Fibroblast of lung (primary cell): ENCODE data around the gene KLC1. TPM values are rescaled to one million over a fixed set of nuclear protein-coding genes. Genes with fewer than 3 reads are reported as not detected.

Experiments
- DNase-seq, 2 donors: peaks; one replicate each; pipeline versions ENCODE4 v3.0.0 to v3.0.0-alpha.2; 2010; ENCODE audit warnings: low read depth in 2 of 2
- H2AFZ ChIP-seq: 2 replicates; pipeline ENCODE4 v1.5.1; 2012; ENCODE audit warnings: low read length, control low read depth, inconsistent platforms
- H3K27ac ChIP-seq: 2 replicates; pipeline ENCODE4 v1.5.1; 2011; ENCODE audit warnings: low read length, control low read depth; ENCODE audit not compliant: insufficient read depth
- H3K27me3 ChIP-seq: 2 replicates; pipeline ENCODE4 v1.5.1; 2011; ENCODE audit warnings: mild to moderate bottlenecking, low read length; ENCODE audit not compliant: control insufficient read depth, insufficient read depth
- H3K36me3 ChIP-seq: 2 replicates; pipeline ENCODE4 v1.5.1; 2011; ENCODE audit warnings: low read length; ENCODE audit not compliant: control insufficient read depth, insufficient read depth
- H3K4me1 ChIP-seq: 2 replicates; pipeline ENCODE4 v1.5.1; 2011; ENCODE audit warnings: low read length; ENCODE audit not compliant: control insufficient read depth, insufficient read depth; ENCODE audit errors: extremely low read depth
- H3K4me2 ChIP-seq: 2 replicates; pipeline ENCODE4 v1.5.1; 2011; ENCODE audit warnings: low read length, control low read depth; ENCODE audit not compliant: insufficient read depth; ENCODE audit errors: extremely low read depth
- H3K4me3 ChIP-seq, 4 experiments: fragments of 200-600 bp in 1 of 4; sonication (generic) in 1 of 4; replicated peaks in 1 of 4; 2 replicates each; pipeline ENCODE4 v1.5.1; 2011 to 2016; ENCODE audit warnings: low read length in 4 of 4, low read depth in 3 of 4, mild to moderate bottlenecking in 3 of 4, control low read depth in 2 of 4, inconsistent platforms in 1 of 4, mixed read lengths in 1 of 4; ENCODE audit not compliant: insufficient read depth in 1 of 4; ENCODE audit errors: control extremely low read depth in 1 of 4
- H3K79me2 ChIP-seq: 2 replicates; pipeline ENCODE4 v1.5.1; 2012; ENCODE audit warnings: mild to moderate bottlenecking, low read length, inconsistent platforms; ENCODE audit not compliant: control insufficient read depth, insufficient read depth
- H3K9ac ChIP-seq: 2 replicates; pipeline ENCODE4 v1.5.1; 2011; ENCODE audit warnings: mild to moderate bottlenecking, low read length, control low read depth; ENCODE audit not compliant: insufficient read depth
- H3K9me3 ChIP-seq: 2 replicates; pipeline ENCODE4 v1.5.1; 2012; ENCODE audit warnings: low read depth, low read length; ENCODE audit not compliant: control insufficient read depth, insufficient read depth
- H4K20me1 ChIP-seq: 2 replicates; pipeline ENCODE4 v1.5.1; 2011; ENCODE audit warnings: low read length; ENCODE audit not compliant: control insufficient read depth, insufficient read depth; ENCODE audit errors: extremely low read depth
- CTCF ChIP-seq, 2 donors: IDR thresholded peaks in 1 of 2; conservative IDR thresholded peaks in 1 of 2; 1 replicate in 1 of 2; 2 replicates in 1 of 2; pipeline ENCODE4 v1.5.1; 2011 to 2012; ENCODE audit warnings: low read length in 2 of 2, control low read depth in 1 of 2, inconsistent platforms in 1 of 2, low read depth in 1 of 2, mild to moderate bottlenecking in 1 of 2
- EZH2 ChIP-seq: IDR thresholded peaks from 2 replicates; pipeline ENCODE4 v1.5.1; 2012; ENCODE audit warnings: low read length, control low read depth, mild to moderate bottlenecking; ENCODE audit errors: missing control alignments
- polyA plus RNA-seq, 2 donors: library from polyadenylated mRNA; depleted of rRNA in 1 of 2; stranded (reverse) in 1 of 2; unstranded in 1 of 2; fragments of >200 nt; gene quantifications; 2 replicates each; pipeline ENCODE4 v1.2.1, GENCODE V29; 2011 to 2012; ENCODE audit warnings: missing spikeins in 1 of 2
- total RNA-seq: library from RNA; depleted of rRNA; stranded (reverse); fragments of >200 nt; gene quantifications from 2 replicates; pipeline ENCODE4 v1.2.1, GENCODE V29; 2014

KLC1 gene
- total and polyA plus RNA-seq, 2 donors (not counting 1 experiment from before 2014, with no cell fraction given) = 180 to 219 TPM

- Histone ChIP-seq H3K36me3 (peaks cover 33% of the 10 kb centered on the region), H2AFZ (no peak overlapping the region), H3K27ac (peak overlapping the region; percentile 19), H3K4me3 (no peak overlapping the region), H3K9ac (no peak overlapping the region), H3K79me2 (peaks cover 62% of the 10 kb centered on the region), H3K9me3 (no peaks in the 10 kb centered on the region), H3K4me2 (no peak overlapping the region), H4K20me1 (no peaks in the 10 kb centered on the region), H3K4me1 (peaks cover 22% of the 10 kb centered on the region), H3K27me3 (no peaks in the 10 kb centered on the region)
- TF ChIP-seq EZH2 = no peak
- TF ChIP-seq CTCF (conservative IDR thresholded peaks at IDR 0.05 in 1 of 2, IDR thresholded peaks at IDR 0.05 in 1 of 2; ENCODE audit: low read depth in 1 of 2, low read length in 2 of 2) = no peak
- DNase-seq = no peak
Measured at GRCh38 chr14:103662029-103662428, 33.0 kb downstream of the KLC1 start.

- peaks cover 34% of the 10 kb centered on the region for H3K36me3 ChIP-seq
- no peak overlapping the region for H3K4me2 ChIP-seq
- H3K4me3 ChIP-seq = no peak overlapping the region
- peaks cover 63% of the 10 kb centered on the region for H3K79me2 ChIP-seq
- H3K9ac ChIP-seq = no peak overlapping the region
- H4K20me1 ChIP-seq = no peaks in the 10 kb centered on the region
- peaks cover 18% of the 10 kb centered on the region for H3K4me1 ChIP-seq
- TF ChIP-seq CTCF (conservative IDR thresholded peaks at IDR 0.05 in 1 of 2, IDR thresholded peaks at IDR 0.05 in 1 of 2; ENCODE audit: low read depth in 1 of 2, low read length in 2 of 2) = no peak
- no peak for TF ChIP-seq EZH2
- H3K9me3 ChIP-seq = no peaks in the 10 kb centered on the region
- no peak overlapping the region for H2AFZ ChIP-seq
- DNase-seq = no peak
- H3K27me3 ChIP-seq = no peaks in the 10 kb centered on the region
- H3K27ac ChIP-seq = peak overlapping the region; percentile 19
Measured at GRCh38 chr14:103662591-103662990, 33.6 kb downstream of the KLC1 start.

GRCh38 chr14:103663506-103663905 lies 34.5 kb downstream of the KLC1 start:
- Histone ChIP-seq H3K9ac (peak overlapping the region; percentile 55), H3K36me3 (peaks cover 37% of the 10 kb centered on the region), H3K79me2 (peaks cover 67% of the 10 kb centered on the region), H3K27ac (peak overlapping the region; percentile 95), H3K4me3 (no peak overlapping the region), H3K4me1 (peaks cover 14% of the 10 kb centered on the region), H3K27me3 (no peaks in the 10 kb centered on the region), H3K9me3 (no peaks in the 10 kb centered on the region), H3K4me2 (peak overlapping the region; percentile 54), H2AFZ (no peak overlapping the region), H4K20me1 (no peaks in the 10 kb centered on the region)
- DNase-seq = no peak
- TF ChIP-seq CTCF (conservative IDR thresholded peaks at IDR 0.05 in 1 of 2, IDR thresholded peaks at IDR 0.05 in 1 of 2; ENCODE audit: low read depth in 1 of 2, low read length in 2 of 2) = no peak
- no peak for TF ChIP-seq EZH2
